ENCODE measurements around the gene HOXD11.
A peak's percentile ranks its signal among the peaks of the same experiment; 100 is the strongest.

Gene HOXD11

GRCh38 chr2:176101842-176102241 lies 5.2 kb upstream of the HOXD11 start:
- TF ChIP-seq, protein P1, sequence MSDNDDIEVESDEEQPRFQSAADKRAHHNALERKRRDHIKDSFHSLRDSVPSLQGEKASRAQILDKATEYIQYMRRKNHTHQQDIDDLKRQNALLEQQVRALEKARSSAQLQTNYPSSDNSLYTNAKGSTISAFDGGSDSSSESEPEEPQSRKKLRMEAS (IDR thresholded peaks at IDR 0.05; ENCODE audit: low read depth, low read length), result no peak
- TF ChIP-seq MYC (IDR thresholded peaks at IDR 0.05; ENCODE audit: low read depth, low read length) (no peak), CTCF (IDR thresholded peaks at IDR 0.05; ENCODE audit: low read depth, low read length) (no peak), POLR2A (IDR thresholded peaks at IDR 0.05; ENCODE audit: extremely low read depth, insufficient read length) (no peak)
- no peak for DNase-seq (ENCODE audit: low read depth)

GRCh38 chr2:176102309-176102866 lies 4.7 kb upstream of the HOXD11 start:
- DNase-seq (ENCODE audit: low read depth), result no peak
- TF ChIP-seq MYC (IDR thresholded peaks at IDR 0.05; ENCODE audit: low read depth, low read length), result no peak
- H3K4me3 ChIP-seq (ENCODE audit: low read depth, low read length), result no peak overlapping the region

More at GRCh38 chr2:176101842-176102241, 5.2 kb upstream of the HOXD11 start:
- no peak overlapping the region for H3K4me3 ChIP-seq (ENCODE audit: low read depth, low read length)

GRCh38 chr2:176103194-176103593 lies 3.9 kb upstream of the HOXD11 start:
- no peak for DNase-seq (ENCODE audit: low read depth)
- TF ChIP-seq POLR2A (IDR thresholded peaks at IDR 0.05; ENCODE audit: extremely low read depth, insufficient read length), result no peak
- TF ChIP-seq MYC (IDR thresholded peaks at IDR 0.05; ENCODE audit: low read depth, low read length), result no peak
- TF ChIP-seq, protein P1 (IDR thresholded peaks at IDR 0.05; ENCODE audit: low read depth, low read length), result no peak
- no peak for TF ChIP-seq CTCF (IDR thresholded peaks at IDR 0.05; ENCODE audit: low read depth, low read length)
- no peak overlapping the region for H3K4me3 ChIP-seq (ENCODE audit: low read depth, low read length)

GRCh38 chr2:176103742-176104315 lies 3.3 kb upstream of the HOXD11 start:
- H3K4me3 ChIP-seq (ENCODE audit: low read depth, low read length), result no peak overlapping the region
- DNase-seq (ENCODE audit: low read depth), result no peak
- TF ChIP-seq MYC (IDR thresholded peaks at IDR 0.05; ENCODE audit: low read depth, low read length) (no peak), CTCF (IDR thresholded peaks at IDR 0.05; ENCODE audit: low read depth, low read length) (no peak), POLR2A (IDR thresholded peaks at IDR 0.05; ENCODE audit: extremely low read depth, insufficient read length) (no peak)
- TF ChIP-seq, protein P1 (IDR thresholded peaks at IDR 0.05; ENCODE audit: low read depth, low read length), result no peak

- TF ChIP-seq POLR2A (IDR thresholded peaks at IDR 0.05; ENCODE audit: extremely low read depth, insufficient read length), result no peak
- no peak for TF ChIP-seq CTCF (IDR thresholded peaks at IDR 0.05; ENCODE audit: low read depth, low read length)
- TF ChIP-seq MYC (IDR thresholded peaks at IDR 0.05; ENCODE audit: low read depth, low read length), result no peak
- TF ChIP-seq, protein P1 (IDR thresholded peaks at IDR 0.05; ENCODE audit: low read depth, low read length), result no peak
- H3K4me3 ChIP-seq (ENCODE audit: low read depth, low read length), result no peak overlapping the region
- peak; percentile 77 for DNase-seq (ENCODE audit: low read depth)
These were observed 2.6 kb upstream of the HOXD11 start for GRCh38 chr2:176104316-176105077.

GRCh38 chr2:176105078-176105729 lies 1.9 kb upstream of the HOXD11 start:
- TF ChIP-seq CTCF (IDR thresholded peaks at IDR 0.05; ENCODE audit: low read depth, low read length) (no peak), POLR2A (IDR thresholded peaks at IDR 0.05; ENCODE audit: extremely low read depth, insufficient read length) (no peak)
- DNase-seq (ENCODE audit: low read depth), result no peak
- H3K4me3 ChIP-seq (ENCODE audit: low read depth, low read length), result no peak overlapping the region
